OCI-LY1 (cell line): Measurements from ENCODE around the gene PYCR2.

Experiments used
- H2AFZ ChIP-seq: fragments of 200-600 bp; sonication (generic), shearing (Covaris generic); 2 replicates; pipeline ENCODE4 v1.6.0; 2014; ENCODE audit warnings: antibody characterized with exemption, mild to moderate bottlenecking, low read length
- H3F3A ChIP-seq: fragments of 200-600 bp; sonication (generic), shearing (Covaris generic); 2 replicates; pipeline ENCODE4 v1.6.0; 2014; ENCODE audit warnings: mild to moderate bottlenecking, antibody characterized with exemption, low read length, moderate library complexity; ENCODE audit not compliant: insufficient read depth
- H3K27ac ChIP-seq: fragments of 200-600 bp; sonication (generic); 2 replicates; pipeline ENCODE4 v1.5.1; 2014; ENCODE audit warnings: low read length, mixed run types, mild to moderate bottlenecking, low read depth; ENCODE audit not compliant: poor library complexity, severe bottlenecking
- H3K27me3 ChIP-seq: fragments of 200-600 bp; sonication (generic); 2 replicates; pipeline ENCODE4 v1.6.0; 2014; ENCODE audit warnings: antibody characterized with exemption, mild to moderate bottlenecking, low read length, moderate library complexity; ENCODE audit not compliant: insufficient read depth
- H3K36me3 ChIP-seq: fragments of 200-600 bp; sonication (generic); 2 replicates; pipeline ENCODE4 v1.6.1; 2014; ENCODE audit warnings: mild to moderate bottlenecking, antibody characterized with exemption, low read length, moderate library complexity, mixed read lengths; ENCODE audit not compliant: insufficient read depth
- H3K4me1 ChIP-seq: fragments of 200-600 bp; sonication (generic); 2 replicates; pipeline ENCODE4 v1.5.1; 2014; ENCODE audit warnings: mild to moderate bottlenecking, low read length, moderate library complexity; ENCODE audit not compliant: insufficient read depth, severe bottlenecking
- H3K4me2 ChIP-seq: fragments of 200-600 bp; sonication (generic), shearing (Covaris generic); 2 replicates; pipeline ENCODE4 v1.6.1; 2014; ENCODE audit warnings: low read length
- H3K4me3 ChIP-seq: fragments of 200-600 bp; sonication (generic); 2 replicates; pipeline ENCODE4 v1.5.1; 2014; ENCODE audit warnings: low read length, low read depth, mild to moderate bottlenecking, mixed read lengths; ENCODE audit not compliant: poor library complexity, severe bottlenecking
- H3K79me2 ChIP-seq: fragments of 200-600 bp; shearing (Covaris generic); 2 replicates; pipeline ENCODE4 v1.6.1; 2016; ENCODE audit warnings: mixed run types, low read length, mixed read lengths; ENCODE audit not compliant: insufficient read depth
- H3K9ac ChIP-seq: fragments of 200-600 bp; sonication (generic), shearing (Covaris generic); 2 replicates; pipeline ENCODE4 v1.6.1; 2014; ENCODE audit warnings: mild to moderate bottlenecking, low read length, mixed read lengths
- H3K9me2 ChIP-seq: fragments of 200-600 bp; sonication (generic), shearing (Covaris generic); 2 replicates; pipeline ENCODE4 v1.6.1; 2014; ENCODE audit warnings: low read depth, mild to moderate bottlenecking, low read length, mixed read lengths
- H3K9me3 ChIP-seq: fragments of 200-600 bp; shearing (Covaris generic); 2 replicates; pipeline ENCODE4 v1.6.1; 2014; ENCODE audit warnings: low read length, mixed read lengths
- H4K20me1 ChIP-seq: fragments of 200-600 bp; sonication (generic), shearing (Covaris generic); 2 replicates; pipeline ENCODE4 v1.6.0; 2016; ENCODE audit warnings: mild to moderate bottlenecking, low read length; ENCODE audit not compliant: insufficient read depth
- CTCF ChIP-seq: fragments of 200-600 bp; sonication (generic), shearing (Covaris generic); IDR thresholded peaks from 2 replicates; pipeline ENCODE4 v1.5.1; 2017; ENCODE audit warnings: mild to moderate bottlenecking, antibody characterized with exemption, low read length, moderate library complexity, mixed read lengths
- EZH2 ChIP-seq: fragments of 200-600 bp; sonication (generic), shearing (Covaris generic); IDR thresholded peaks from 2 replicates; pipeline ENCODE4 v1.8.0; 2017; ENCODE audit warnings: borderline replicate concordance, mixed run types, mild to moderate bottlenecking, antibody characterized with exemption, low read length, moderate library complexity, mixed read lengths

The PYCR2 gene

GRCh38 chr1:225921734-225922709 is 2.0 kb downstream of the PYCR2 start:
- Histone ChIP-seq H2AFZ (no peak overlapping the region), H3K4me3 (no peak overlapping the region), H3K27ac (no peak overlapping the region), H3K27me3 (no peaks in the 10 kb centered on the region), H3K9me2 (no peaks in the 10 kb centered on the region), H3K9ac (no peak overlapping the region), H3K4me1 (peaks cover 35% of the 10 kb centered on the region), H3F3A (no peaks in the 10 kb centered on the region), H3K4me2 (no peak overlapping the region), H3K9me3 (no peaks in the 10 kb centered on the region), H4K20me1 (no peaks in the 10 kb centered on the region), H3K79me2 (peaks cover 7% of the 10 kb centered on the region; the same call in 1 of the 2 replicates), H3K36me3 (peaks cover 49% of the 10 kb centered on the region)
- TF ChIP-seq CTCF (no peak), EZH2 (no peak)

- no peak overlapping the region for H3K9ac ChIP-seq
- H4K20me1 ChIP-seq: no peaks in the 10 kb centered on the region
- peaks cover 7% of the 10 kb centered on the region; the same call in 1 of the 2 replicates for H3K79me2 ChIP-seq
- no peak overlapping the region for H3K27ac ChIP-seq
- H3K4me2 ChIP-seq: no peak overlapping the region
- no peaks in the 10 kb centered on the region for H3K27me3 ChIP-seq
- no peaks in the 10 kb centered on the region for H3K9me3 ChIP-seq
- TF ChIP-seq EZH2 (no peak), CTCF (no peak)
- H3K4me1 ChIP-seq: peaks cover 24% of the 10 kb centered on the region
- no peaks in the 10 kb centered on the region for H3F3A ChIP-seq
- no peak overlapping the region for H2AFZ ChIP-seq
- no peaks in the 10 kb centered on the region for H3K9me2 ChIP-seq
- H3K36me3 ChIP-seq: peaks cover 55% of the 10 kb centered on the region
- H3K4me3 ChIP-seq: no peak overlapping the region
Observed at GRCh38 chr1:225919906-225920305, 4.1 kb downstream of the PYCR2 start.

- H3K4me2 ChIP-seq: no peak overlapping the region
- H3K27ac ChIP-seq: no peak overlapping the region
- no peaks in the 10 kb centered on the region for H3K27me3 ChIP-seq
- H3K9me3 ChIP-seq: no peaks in the 10 kb centered on the region
- H3K4me1 ChIP-seq: peaks cover 17% of the 10 kb centered on the region
- peaks cover 1% of the 10 kb centered on the region; the same call in 1 of the 2 replicates for H3K79me2 ChIP-seq
- TF ChIP-seq CTCF (no peak), EZH2 (no peak)
- no peaks in the 10 kb centered on the region for H3F3A ChIP-seq
- no peaks in the 10 kb centered on the region for H4K20me1 ChIP-seq
- H3K9me2 ChIP-seq: no peaks in the 10 kb centered on the region
- peaks cover 55% of the 10 kb centered on the region for H3K36me3 ChIP-seq
- no peak overlapping the region for H3K9ac ChIP-seq
- H3K4me3 ChIP-seq: no peak overlapping the region
- H2AFZ ChIP-seq: no peak overlapping the region
Observed at GRCh38 chr1:225918280-225918679, 5.8 kb downstream of the PYCR2 start.
